CD14-positive monocyte (primary cell): Measurements from ENCODE around the gene LCE4A. TPM values are rescaled to one million over a fixed set of nuclear protein-coding genes. Genes with fewer than 3 reads are reported as not detected.

Experiments used
- DNase-seq, 3 donors: peaks; one replicate each; pipeline ENCODE4 v3.0.0-alpha.2; 2011 to 2022
- H2AFZ ChIP-seq: 2 replicates; pipeline ENCODE4 v1.6.0; 2012; ENCODE audit warnings: mild to moderate bottlenecking, low read depth, low read length, inconsistent platforms; ENCODE audit not compliant: insufficient read depth, poor library complexity, severe bottlenecking
- H3K27ac ChIP-seq, 2 donors: 1 replicate in 1 of 2; 2 replicates in 1 of 2; pipeline ENCODE4 v1.5.1; 2012 to 2013; ENCODE audit warnings: low read length in 2 of 2, control low read depth in 1 of 2, inconsistent platforms in 1 of 2, low read depth in 1 of 2, mild to moderate bottlenecking in 1 of 2
- H3K27me3 ChIP-seq, 2 donors: one replicate each; pipeline versions ENCODE4 v1.6.0 to v1.6.1; 2011 to 2013; ENCODE audit warnings: low read length in 2 of 2; ENCODE audit not compliant: control insufficient read depth in 2 of 2, insufficient read depth in 2 of 2
- H3K36me3 ChIP-seq, 2 donors: replicated peaks in 1 of 2; 1 replicate in 1 of 2; 2 replicates in 1 of 2; pipeline versions ENCODE4 v1.5.1 to v1.6.1; 2012 to 2013; ENCODE audit warnings: low read length in 2 of 2, control low read depth in 1 of 2, inconsistent platforms in 1 of 2, mild to moderate bottlenecking in 1 of 2; ENCODE audit not compliant: insufficient read depth in 2 of 2, control insufficient read depth in 1 of 2
- H3K4me1 ChIP-seq, 2 donors: 1 replicate in 1 of 2; 2 replicates in 1 of 2; pipeline versions ENCODE4 v1.5.1 to v1.6.1; 2012 to 2013; ENCODE audit warnings: low read length in 2 of 2, control low read depth in 1 of 2, inconsistent platforms in 1 of 2, mild to moderate bottlenecking in 1 of 2, moderate library complexity in 1 of 2; ENCODE audit not compliant: insufficient read depth in 2 of 2, control insufficient read depth in 1 of 2
- H3K4me2 ChIP-seq: replicated peaks from 2 replicates; pipeline ENCODE3; 2012; ENCODE audit warnings: low read length, moderate library complexity, mild to moderate bottlenecking; ENCODE audit not compliant: poor library complexity, severe bottlenecking; ENCODE audit errors: extremely low read depth
- H3K4me3 ChIP-seq, 3 experiments: fragments of 200-600 bp in 1 of 3; sonication (generic) in 1 of 3; replicated peaks in 1 of 3; 1 replicate in 2 of 3; 2 replicates in 1 of 3; pipeline ENCODE4 v1.5.1; 2011 to 2013; ENCODE audit warnings: low read length in 3 of 3, mild to moderate bottlenecking in 3 of 3, control low read depth in 2 of 3, low read depth in 2 of 3, inconsistent platforms in 1 of 3, moderate library complexity in 1 of 3
- H3K79me2 ChIP-seq: 2 replicates; pipeline ENCODE4 v1.6.0; 2012; ENCODE audit warnings: mild to moderate bottlenecking, control low read depth, inconsistent platforms, low read length, moderate library complexity; ENCODE audit not compliant: insufficient read depth
- H3K9ac ChIP-seq: 2 replicates; pipeline ENCODE4 v1.6.0; 2017; ENCODE audit warnings: low read length, mild to moderate bottlenecking; ENCODE audit not compliant: insufficient read depth, poor library complexity, severe bottlenecking
- H3K9me3 ChIP-seq, 2 donors: replicated peaks in 1 of 2; 1 replicate in 1 of 2; 2 replicates in 1 of 2; pipeline versions ENCODE4 v1.5.1 to v1.6.1; 2012 to 2013; ENCODE audit warnings: low read length in 2 of 2, control low read depth in 1 of 2; ENCODE audit not compliant: control insufficient read depth in 1 of 2, insufficient read depth in 1 of 2
- H4K20me1 ChIP-seq: 2 replicates; pipeline ENCODE4 v1.6.0; 2012; ENCODE audit warnings: mild to moderate bottlenecking, low read length, control low read depth, moderate library complexity; ENCODE audit not compliant: insufficient read depth
- H3K27ac Mint-ChIP-seq, 7 donors: one replicate each; pipeline ENCODE4 v1.8.0; 2020; ENCODE audit warnings: mild to moderate bottlenecking in 7 of 7, mixed read lengths in 7 of 7, moderate library complexity in 6 of 7, inconsistent platforms in 2 of 7
- H3K27me3 Mint-ChIP-seq, 3 donors: one replicate each; pipeline ENCODE4 v1.8.0; 2021 to 2022; ENCODE audit warnings: low read depth in 3 of 3, mild to moderate bottlenecking in 3 of 3, mixed read lengths in 3 of 3, moderate library complexity in 3 of 3, inconsistent platforms in 1 of 3
- H3K36me3 Mint-ChIP-seq, 2 donors: one replicate each; pipeline ENCODE4 v1.8.0; 2020; ENCODE audit warnings: mixed read lengths in 2 of 2, inconsistent platforms in 1 of 2, mild to moderate bottlenecking in 1 of 2
- H3K4me1 Mint-ChIP-seq: one replicate; pipeline ENCODE4 v1.8.0; 2020; ENCODE audit warnings: mild to moderate bottlenecking, mixed read lengths
- H3K4me3 Mint-ChIP-seq, 2 donors: one replicate each; pipeline ENCODE4 v1.8.0; 2020; ENCODE audit warnings: mild to moderate bottlenecking in 2 of 2, mixed read lengths in 2 of 2, moderate library complexity in 1 of 2
- H3K9me3 Mint-ChIP-seq, 7 donors: one replicate each; pipeline ENCODE4 v1.8.0; 2020 to 2022; ENCODE audit warnings: mixed read lengths in 7 of 7, mild to moderate bottlenecking in 6 of 7, moderate library complexity in 6 of 7, inconsistent platforms in 2 of 7
- WGBS: methylation state at CpG from one replicate; pipeline ENCODE4 v1.1.5; 2013; ENCODE audit warnings: missing lambda C conversion rate; ENCODE audit not compliant: insufficient coverage; 5-methylcytosine and 5-hydroxymethylcytosine counted together
- intact Hi-C, 2 donors: fragments of 100-400 bp; cut with micrococcal nuclease; formaldehyde crosslinking; loops; one replicate each; pipeline versions ENCODE4 v1.15.0 to v1.15.1; 2023
- polyA minus RNA-seq: library from RNA; depleted of rRNA, polyadenylated mRNA; stranded (reverse); fragments of >200 nt; gene quantifications from 2 replicates; pipeline ENCODE4 v1.2.3, GENCODE V29; 2012
- polyA plus RNA-seq, 3 donors: library from polyadenylated mRNA; depleted of rRNA in 1 of 3; unstranded in 2 of 3; stranded (reverse) in 1 of 3; fragments of 300-500 nt in 2 of 3; fragments of >200 nt in 1 of 3; fragmentation: Illumina TruSeq in 2 of 3; gene quantifications; 1 replicate in 2 of 3; 2 replicates in 1 of 3; pipeline ENCODE4 v1.2.3, GENCODE V29; 2012 to 2021
- total RNA-seq, 12 experiments: library from RNA in 1 of 12; stranded (reverse) in 1 of 12; fragments of 120-200 nt in 1 of 12; gene quantifications; one replicate each; pipeline ENCODE4 v1.2.4 and lab custom pipeline; 2013 to 2026; ENCODE audit warnings: mixed read lengths in 6 of 12, inconsistent platforms in 1 of 12
- TF ChIP-seq, protein P1 (sequence below): fragments of 200-600 bp; IDR thresholded peaks from one replicate; pipeline ENCODE4 v1.8.0; 2022; ENCODE audit warnings: antibody characterized with exemption, mild to moderate bottlenecking

The LCE4A gene, protein sequence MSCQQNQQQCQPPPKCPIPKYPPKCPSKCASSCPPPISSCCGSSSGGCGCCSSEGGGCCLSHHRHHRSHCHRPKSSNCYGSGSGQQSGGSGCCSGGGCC
- not detected for total RNA-seq (2013)
- polyA plus RNA-seq (not detected), polyA minus RNA-seq (not detected in 2 replicates), total RNA-seq (lab: John Stamatoyannopoulos, UW) (0 to 0.15 (median 0) reads per million in 11 experiments)

DNA sequence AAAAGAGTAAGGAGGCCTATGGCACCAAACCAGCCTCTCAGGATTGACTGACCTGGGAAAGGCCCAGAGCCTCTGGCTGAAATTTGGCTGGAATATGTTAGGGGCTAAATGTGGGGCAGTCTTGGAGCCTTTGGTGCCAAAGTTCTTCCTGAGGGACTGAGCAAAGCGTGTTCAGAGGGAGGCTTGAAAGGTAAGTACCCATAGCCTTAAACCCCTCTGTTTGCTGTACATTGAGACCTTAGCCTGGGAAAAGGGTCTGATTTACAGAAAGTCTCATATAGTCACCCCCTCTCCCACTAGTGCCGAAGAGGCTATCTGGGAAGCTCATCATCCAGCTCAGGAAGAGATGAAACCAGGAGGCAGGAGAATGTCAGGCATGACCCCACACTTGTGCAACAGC is at the start of gene LCE4A:
TSS of gene LCE4A (plus strand) at position 301 of the 400 bp plus-strand sequence. CDS start 916 bp downstream, outside the sequence.
- Histone ChIP-seq H3K4me2 (no peak within 1 kb of the TSS), H3K27me3 (no peaks in the 10 kb centered on the region), H3K4me3 (no peak within 1 kb of the TSS), H2AFZ (no peak within 1 kb of the TSS), H3K9ac (no peak within 1 kb of the TSS), H3K4me1 (no peaks in the 10 kb centered on the region), H3K9me3 (no peaks in the 10 kb centered on the region), H4K20me1 (no peaks in the 10 kb centered on the region), H3K36me3 (no peaks in the 10 kb centered on the region), H3K79me2 (no peaks in the 10 kb centered on the region), H3K27ac (no peak within 1 kb of the TSS)
- Mint-ChIP-seq H3K4me1 (no peaks in the 10 kb centered on the region), H3K36me3 (no peaks in the 10 kb centered on the region), H3K27ac (peak within 1 kb of the TSS in 1 of 7 donors; percentile 55), H3K4me3 (no peak within 1 kb of the TSS), H3K27me3 (peaks cover 2 to 10% (median 6%) of the 10 kb centered on the region in 3 donors), H3K9me3 (peaks cover 0 to 8% (median 5%) of the 10 kb centered on the region in 7 donors)
- DNase-seq = no peak
- intact Hi-C loops = no loop called here
- TF ChIP-seq, protein P1, sequence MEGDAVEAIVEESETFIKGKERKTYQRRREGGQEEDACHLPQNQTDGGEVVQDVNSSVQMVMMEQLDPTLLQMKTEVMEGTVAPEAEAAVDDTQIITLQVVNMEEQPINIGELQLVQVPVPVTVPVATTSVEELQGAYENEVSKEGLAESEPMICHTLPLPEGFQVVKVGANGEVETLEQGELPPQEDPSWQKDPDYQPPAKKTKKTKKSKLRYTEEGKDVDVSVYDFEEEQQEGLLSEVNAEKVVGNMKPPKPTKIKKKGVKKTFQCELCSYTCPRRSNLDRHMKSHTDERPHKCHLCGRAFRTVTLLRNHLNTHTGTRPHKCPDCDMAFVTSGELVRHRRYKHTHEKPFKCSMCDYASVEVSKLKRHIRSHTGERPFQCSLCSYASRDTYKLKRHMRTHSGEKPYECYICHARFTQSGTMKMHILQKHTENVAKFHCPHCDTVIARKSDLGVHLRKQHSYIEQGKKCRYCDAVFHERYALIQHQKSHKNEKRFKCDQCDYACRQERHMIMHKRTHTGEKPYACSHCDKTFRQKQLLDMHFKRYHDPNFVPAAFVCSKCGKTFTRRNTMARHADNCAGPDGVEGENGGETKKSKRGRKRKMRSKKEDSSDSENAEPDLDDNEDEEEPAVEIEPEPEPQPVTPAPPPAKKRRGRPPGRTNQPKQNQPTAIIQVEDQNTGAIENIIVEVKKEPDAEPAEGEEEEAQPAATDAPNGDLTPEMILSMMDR = no peak
- WGBS = 91% methylated on average over 1 of the region's 2 CpGs

DNA sequence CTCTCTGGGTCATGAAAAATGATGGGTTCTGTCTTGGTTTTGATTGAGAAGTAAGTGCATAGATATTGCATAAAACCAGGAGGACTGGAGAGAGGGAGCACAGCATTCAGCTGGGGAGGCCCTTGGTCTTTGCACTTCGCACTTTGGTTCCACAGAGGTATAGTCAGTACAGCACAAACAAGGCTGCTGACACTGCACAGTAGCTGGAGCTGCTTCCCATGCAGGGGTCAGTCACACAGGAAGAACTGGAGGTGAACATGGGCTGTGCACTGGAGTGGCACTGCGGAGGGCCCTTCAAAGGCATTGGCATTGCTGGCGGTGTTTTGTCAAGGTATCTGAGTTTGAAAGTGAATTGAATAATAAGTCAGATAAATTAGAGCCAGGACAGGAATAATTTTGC is 49.3 kb upstream of the LCE4A start:
- Histone ChIP-seq H3K36me3 (no peaks in the 10 kb centered on the region), H3K4me2 (no peak overlapping the region), H3K9ac (no peak overlapping the region), H3K79me2 (no peaks in the 10 kb centered on the region), H4K20me1 (no peaks in the 10 kb centered on the region), H3K9me3 (no peaks in the 10 kb centered on the region), H3K27ac (no peak overlapping the region), H3K4me1 (no peaks in the 10 kb centered on the region), H3K27me3 (no peaks in the 10 kb centered on the region), H3K4me3 (no peak overlapping the region), H2AFZ (no peak overlapping the region)
- H3K4me1 Mint-ChIP-seq = peaks cover 3% of the 10 kb centered on the region
- H3K27me3 Mint-ChIP-seq = peaks cover 3 to 5% (median 4%) of the 10 kb centered on the region in 3 donors
- TF ChIP-seq, protein P1 = no peak
- no peaks in the 10 kb centered on the region for H3K9me3 Mint-ChIP-seq
- no peak overlapping the region for H3K4me3 Mint-ChIP-seq
- H3K36me3 Mint-ChIP-seq = no peaks in the 10 kb centered on the region
- intact Hi-C loops = no loop called here
- H3K27ac Mint-ChIP-seq = no peak overlapping the region
- WGBS = 94% methylated on average over 2 of the region's 3 CpGs
- DNase-seq = no peak
